Activated effector memory CD4-positive, alpha-beta T cell treated with anti-CD3 and anti-CD28 coated beads, Interleukin-2, amount 50 U/mL, for 16 hours (primary cell): ENCODE results near the gene DAND5.

ENCODE experiments used
- DNase-seq: peaks from one replicate; pipeline ENCODE4 v3.0.0-alpha.2; 2020

Gene DAND5

GRCh38 chr19:12995596-12996405 lies 26.4 kb downstream of the DAND5 start:
- DNase-seq, result no peak

- DNase-seq, result no peak
Measured at GRCh38 chr19:12996406-12997094, 27.2 kb downstream of the DAND5 start.

- DNase-seq, result no peak
Measured at GRCh38 chr19:12997179-12997966, 28.0 kb downstream of the DAND5 start.

GRCh38 chr19:12997967-12998940 lies 28.9 kb downstream of the DAND5 start:
- no peak for DNase-seq

GRCh38 chr19:13001166-13001501 lies 31.8 kb downstream of the DAND5 start:
- no peak for DNase-seq

GRCh38 chr19:13001502-13002165 lies 32.3 kb downstream of the DAND5 start:
- DNase-seq, result no peak

- no peak for DNase-seq
Measured at GRCh38 chr19:13002166-13002898, 33.0 kb downstream of the DAND5 start.

GRCh38 chr19:13003081-13003480 lies 33.7 kb downstream of the DAND5 start:
- no peak for DNase-seq

- DNase-seq, result no peak
Measured at GRCh38 chr19:13004273-13004672, 34.9 kb downstream of the DAND5 start.

GRCh38 chr19:13005253-13005652 lies 35.9 kb downstream of the DAND5 start:
- DNase-seq, result no peak

GRCh38 chr19:13005861-13006370 lies 36.5 kb downstream of the DAND5 start:
- no peak for DNase-seq

GRCh38 chr19:13006431-13007281 lies 37.3 kb downstream of the DAND5 start:
- DNase-seq, result no peak

GRCh38 chr19:13007292-13008045 lies 38.1 kb downstream of the DAND5 start:
- DNase-seq, result no peak

GRCh38 chr19:13008926-13009787 lies 39.8 kb downstream of the DAND5 start:
- no peak for DNase-seq

- DNase-seq, result no peak
Measured at GRCh38 chr19:13010038-13010991, 40.9 kb downstream of the DAND5 start.

GRCh38 chr19:13010992-13011652 lies 41.7 kb downstream of the DAND5 start:
- DNase-seq, result no peak
